NB4 (cell line): ENCODE measurements around the gene JMJD8.

Experiments
- DNase-seq: peaks from one replicate; pipeline ENCODE4 v3.0.0; 2010; ENCODE audit warnings: low read depth
- H3K4me3 ChIP-seq: one replicate; pipeline ENCODE4 v1.5.1; 2011; ENCODE audit warnings: mild to moderate bottlenecking, low read depth, low read length, moderate library complexity
- MYC ChIP-seq: IDR thresholded peaks from 2 replicates; pipeline ENCODE4 v1.6.1; 2011; ENCODE audit warnings: low read depth, low read length
- POLR2A ChIP-seq: IDR thresholded peaks from 2 replicates; pipeline ENCODE4 v1.6.1; 2011; ENCODE audit warnings: mild to moderate bottlenecking; ENCODE audit not compliant: insufficient read length; ENCODE audit errors: extremely low read depth
- TF ChIP-seq, protein P1 (sequence below): IDR thresholded peaks from 2 replicates; pipeline ENCODE4 v1.6.1; 2011; ENCODE audit warnings: low read depth, low read length
- TF ChIP-seq, protein P2 (sequence below): IDR thresholded peaks from one replicate; pipeline ENCODE4 v1.5.1; 2012; ENCODE audit warnings: low read depth, low read length

Gene JMJD8

DNA sequence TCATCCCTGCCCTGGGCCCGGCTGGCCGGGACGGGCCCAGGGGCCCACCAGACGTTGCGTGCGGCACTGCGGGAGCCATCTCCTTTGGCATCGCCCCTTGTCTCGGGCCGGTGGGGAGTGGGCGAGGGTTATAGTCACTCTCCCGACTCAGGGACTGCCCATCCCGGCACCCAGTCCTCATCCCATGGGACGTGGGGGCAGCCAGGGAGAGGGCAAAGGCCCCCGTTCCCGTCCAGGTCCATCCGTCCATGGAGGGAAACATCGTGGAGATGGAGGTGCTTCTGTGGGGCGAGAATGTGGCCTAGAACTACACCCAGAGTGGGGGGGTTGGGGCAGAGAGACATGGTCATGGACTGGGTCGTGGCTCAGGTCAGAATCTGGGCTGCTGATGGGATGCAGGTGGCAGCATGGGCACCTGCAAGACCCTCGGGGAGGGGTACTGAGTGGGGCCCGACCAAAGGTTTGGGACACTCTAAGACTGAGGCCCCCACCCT lies 37.4 kb downstream of the JMJD8 start:
- DNase-seq: no peak
- no peak overlapping the region for H3K4me3 ChIP-seq
- TF ChIP-seq, protein P1, sequence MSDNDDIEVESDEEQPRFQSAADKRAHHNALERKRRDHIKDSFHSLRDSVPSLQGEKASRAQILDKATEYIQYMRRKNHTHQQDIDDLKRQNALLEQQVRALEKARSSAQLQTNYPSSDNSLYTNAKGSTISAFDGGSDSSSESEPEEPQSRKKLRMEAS: no peak
- TF ChIP-seq POLR2A (no peak), MYC (no peak)
- TF ChIP-seq, protein P2, sequence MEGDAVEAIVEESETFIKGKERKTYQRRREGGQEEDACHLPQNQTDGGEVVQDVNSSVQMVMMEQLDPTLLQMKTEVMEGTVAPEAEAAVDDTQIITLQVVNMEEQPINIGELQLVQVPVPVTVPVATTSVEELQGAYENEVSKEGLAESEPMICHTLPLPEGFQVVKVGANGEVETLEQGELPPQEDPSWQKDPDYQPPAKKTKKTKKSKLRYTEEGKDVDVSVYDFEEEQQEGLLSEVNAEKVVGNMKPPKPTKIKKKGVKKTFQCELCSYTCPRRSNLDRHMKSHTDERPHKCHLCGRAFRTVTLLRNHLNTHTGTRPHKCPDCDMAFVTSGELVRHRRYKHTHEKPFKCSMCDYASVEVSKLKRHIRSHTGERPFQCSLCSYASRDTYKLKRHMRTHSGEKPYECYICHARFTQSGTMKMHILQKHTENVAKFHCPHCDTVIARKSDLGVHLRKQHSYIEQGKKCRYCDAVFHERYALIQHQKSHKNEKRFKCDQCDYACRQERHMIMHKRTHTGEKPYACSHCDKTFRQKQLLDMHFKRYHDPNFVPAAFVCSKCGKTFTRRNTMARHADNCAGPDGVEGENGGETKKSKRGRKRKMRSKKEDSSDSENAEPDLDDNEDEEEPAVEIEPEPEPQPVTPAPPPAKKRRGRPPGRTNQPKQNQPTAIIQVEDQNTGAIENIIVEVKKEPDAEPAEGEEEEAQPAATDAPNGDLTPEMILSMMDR: no peak

DNA sequence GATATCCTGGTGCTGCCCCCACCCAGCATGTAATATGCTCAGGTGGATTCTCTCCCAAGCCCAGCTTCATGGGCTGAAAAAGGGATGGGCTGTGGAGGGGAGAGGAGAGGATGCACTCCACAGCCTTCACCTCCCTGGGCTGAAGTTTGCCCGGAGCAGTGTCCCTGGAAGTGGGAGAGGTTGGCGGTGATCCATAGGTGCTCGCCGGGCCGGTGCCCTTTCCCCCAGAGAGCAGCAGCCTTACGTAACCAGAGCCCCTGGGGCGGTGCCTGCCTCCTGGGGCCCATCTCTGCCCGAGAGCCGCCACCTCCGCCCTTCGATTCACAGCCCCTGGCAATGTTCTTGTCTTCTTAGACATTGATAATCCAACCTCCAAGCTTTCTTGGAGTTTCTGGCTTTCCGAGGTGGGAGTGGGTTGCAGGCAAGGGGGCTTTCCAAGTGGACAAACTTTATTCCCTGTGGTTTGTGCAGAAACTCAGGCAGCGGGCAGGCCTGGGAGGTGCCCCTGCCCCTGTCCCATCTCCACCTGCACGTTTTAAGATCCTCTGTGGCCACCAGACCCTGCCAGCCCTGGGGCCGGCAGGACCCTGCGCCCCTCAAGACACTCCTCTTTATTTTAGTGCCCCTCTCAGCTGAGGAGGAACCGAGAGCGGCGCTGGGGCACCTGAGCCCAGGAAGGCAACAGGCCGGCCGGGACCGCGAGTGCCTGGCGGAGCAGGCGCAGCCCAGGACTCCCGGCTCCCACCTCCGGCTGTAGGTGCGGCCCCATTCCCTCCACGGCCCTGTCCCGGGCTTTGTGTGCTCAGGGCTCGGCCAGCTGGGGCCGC lies 38.1 kb downstream of the JMJD8 start:
- H3K4me3 ChIP-seq: no peak overlapping the region
- DNase-seq: no peak
- TF ChIP-seq, protein P2: no peak
- TF ChIP-seq POLR2A: no peak
- TF ChIP-seq MYC: no peak
- TF ChIP-seq, protein P1: no peak

DNA sequence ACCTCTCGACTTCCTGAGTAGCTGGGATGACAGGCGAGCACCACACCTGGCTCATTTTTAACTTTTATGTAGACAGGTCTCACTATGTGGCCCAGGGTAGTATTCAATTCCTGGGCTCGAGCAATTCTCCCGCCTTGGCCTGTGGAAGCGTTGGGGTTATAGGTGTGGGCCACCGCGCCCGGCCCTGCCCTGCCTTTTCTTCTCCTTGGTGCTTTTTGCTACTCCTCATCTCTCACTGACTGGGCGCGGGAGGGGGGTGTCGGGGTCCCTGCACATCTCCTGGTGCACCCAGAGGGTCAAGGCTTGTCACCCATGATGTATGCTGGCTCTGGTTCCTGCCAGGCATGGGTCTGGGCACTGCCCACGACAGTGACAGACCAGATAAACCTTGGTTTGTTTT lies 39.6 kb downstream of the JMJD8 start:
- TF ChIP-seq, protein P2: no peak
- TF ChIP-seq, protein P1: no peak
- TF ChIP-seq POLR2A (no peak), MYC (no peak)
- no peak for DNase-seq
- no peak overlapping the region for H3K4me3 ChIP-seq

DNA sequence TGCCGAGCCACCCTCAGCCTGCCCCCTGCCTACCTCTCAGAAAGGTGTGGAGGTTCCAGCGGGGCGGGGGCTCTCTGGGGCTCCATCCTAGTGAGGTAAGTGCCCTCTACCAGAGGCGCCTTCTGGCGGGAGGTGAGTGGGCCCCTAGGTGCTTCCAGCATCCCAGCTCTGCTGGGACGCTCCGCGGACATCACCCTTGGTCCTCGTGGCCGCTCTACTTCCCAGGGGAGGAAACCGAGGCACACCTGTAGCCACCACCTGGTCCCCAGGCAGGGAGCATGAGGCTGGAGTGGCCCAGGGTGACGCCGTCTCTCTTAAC lies 41.1 kb downstream of the JMJD8 start:
- no peak for DNase-seq
- TF ChIP-seq, protein P2: no peak
- TF ChIP-seq MYC: no peak
- TF ChIP-seq, protein P1: no peak
- no peak for TF ChIP-seq POLR2A
- peak overlapping the region; percentile 71 for H3K4me3 ChIP-seq

DNA sequence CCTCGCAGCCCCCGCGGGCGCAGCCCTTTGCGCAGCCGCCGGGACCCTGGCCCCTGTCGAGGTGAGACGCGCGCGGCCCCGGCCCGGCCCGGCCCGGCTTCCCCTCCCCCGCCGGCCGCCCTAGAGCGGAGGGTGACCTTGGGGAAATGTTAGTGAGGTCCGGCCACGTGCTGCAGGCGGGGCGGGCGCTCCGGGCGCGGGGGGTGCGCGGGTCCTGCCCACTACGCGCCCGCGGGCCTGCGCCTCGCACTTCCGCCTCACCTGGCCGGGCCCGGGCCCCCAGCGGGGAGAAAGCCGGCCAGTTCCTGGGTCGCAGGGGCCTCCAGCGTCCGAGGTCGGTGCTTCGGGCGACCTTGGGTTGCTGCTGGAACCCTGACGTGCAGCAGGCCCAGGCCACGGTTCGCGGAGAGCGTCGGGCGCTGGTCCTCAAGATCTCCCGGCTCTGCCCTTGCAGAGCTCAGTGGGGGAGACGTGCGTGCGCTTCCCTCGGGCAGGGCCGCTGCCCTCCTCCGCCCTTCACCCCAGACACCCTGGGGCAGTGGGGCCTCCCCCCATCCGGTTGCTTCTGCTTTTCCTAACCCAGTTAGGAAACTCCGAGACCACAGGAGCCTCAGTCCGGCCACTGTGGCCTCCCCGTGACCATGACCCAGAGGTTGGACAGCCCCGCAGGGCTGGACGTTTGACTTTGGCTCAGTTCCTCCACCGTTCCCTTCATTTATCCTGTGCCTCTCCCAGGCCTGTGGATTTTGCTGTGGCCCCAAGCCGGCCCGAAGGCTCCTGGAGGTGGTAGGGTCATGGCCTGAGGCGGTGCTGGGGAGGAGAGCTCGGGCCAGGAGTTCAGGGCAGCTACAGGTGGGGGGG lies 41.7 kb downstream of the JMJD8 start:
- TF ChIP-seq MYC (no peak; the same call in 1 of the 2 replicates), POLR2A (peak; percentile 22)
- DNase-seq: peak; percentile 82
- peak overlapping the region; percentile 71 for H3K4me3 ChIP-seq

DNA sequence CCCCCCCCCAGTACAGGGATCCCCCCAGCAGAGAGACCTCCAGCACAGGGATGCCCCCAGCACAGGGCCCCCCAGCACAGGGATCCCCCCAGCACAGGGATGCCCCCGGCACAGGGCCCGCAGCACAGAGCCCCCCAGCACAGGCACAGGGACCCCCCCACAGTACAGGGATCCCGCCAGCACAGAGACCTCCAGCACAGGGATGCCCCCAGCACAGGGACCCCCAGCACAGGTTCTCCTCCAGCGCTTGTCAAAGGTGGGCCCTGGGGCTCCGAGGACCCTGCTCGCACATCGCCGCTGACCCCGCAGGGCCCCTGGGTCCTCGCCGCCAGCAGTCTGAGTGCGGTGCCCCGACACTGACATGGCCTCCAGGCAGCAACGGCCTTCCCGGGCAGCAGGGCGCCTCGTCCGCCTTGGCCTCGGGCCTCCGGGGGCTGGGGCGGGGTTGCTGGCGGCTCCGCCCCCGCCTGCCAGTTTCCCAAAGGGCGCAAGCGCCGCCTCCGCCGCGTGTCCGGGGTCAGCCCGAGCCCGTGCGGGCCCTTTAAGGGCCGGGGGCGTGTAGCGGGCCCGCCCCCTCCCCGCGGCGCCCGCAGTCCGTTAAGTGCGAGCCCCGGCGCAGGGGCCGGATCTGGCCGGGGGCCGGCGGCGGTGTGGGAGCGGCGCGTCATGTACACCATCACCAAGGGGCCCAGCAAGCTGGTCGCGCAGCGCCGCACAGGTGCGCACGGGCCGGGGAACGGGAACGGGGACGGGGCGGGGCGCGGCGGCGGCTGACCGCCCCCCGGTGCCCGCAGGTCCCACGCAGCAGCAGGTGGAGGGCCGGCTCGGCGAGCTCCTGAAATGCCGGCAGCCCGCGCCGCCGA lies 42.6 kb downstream of the JMJD8 start, which contains the start of gene MCRIP2:
Gene MCRIP2 (plus strand): TSS at position 503 of the 863 bp plus-strand sequence. CDS start 164 bp downstream, at position 667.
- peak within 1 kb of the TSS; percentile 71 for H3K4me3 ChIP-seq
- peak; percentile 74 for TF ChIP-seq POLR2A
- TF ChIP-seq, protein P1: peak; percentile 72
- peak; percentile 81 for TF ChIP-seq MYC
- TF ChIP-seq, protein P2: no peak
- DNase-seq: peak; percentile 90
